Activated naive CD8-positive, alpha-beta T cell treated with anti-CD3 and anti-CD28 coated beads, Interleukin-2, amount 50 U/mL, for 24 hours (primary cell): ENCODE data around the gene SEC63.
"Not testable (repeated sequence)": the region's sequence is repeated elsewhere in the genome, so short reads cannot be mapped to it uniquely, and the experiment has no call there.

ENCODE experiments used
- ATAC-seq: fragments of 150-1000 bp; cut with Tn5 transposase; one replicate; pipeline ENCODE4 v1.10.0; 2021
- DNase-seq: peaks from one replicate; pipeline ENCODE4 v3.0.0; 2021
- H3K27ac Mint-ChIP-seq: one replicate; pipeline ENCODE4 v1.8.0; 2021; ENCODE audit warnings: mild to moderate bottlenecking, mixed read lengths
- H3K27me3 Mint-ChIP-seq: one replicate; pipeline ENCODE4 v1.8.0; 2021; ENCODE audit warnings: mixed read lengths
- H3K36me3 Mint-ChIP-seq: one replicate; pipeline ENCODE4 v1.8.0; 2021; ENCODE audit warnings: low read depth, mixed read lengths
- H3K4me1 Mint-ChIP-seq: one replicate; pipeline ENCODE4 v1.8.0; 2021; ENCODE audit warnings: mixed read lengths
- H3K4me3 Mint-ChIP-seq: one replicate; pipeline ENCODE4 v1.8.0; 2021; ENCODE audit warnings: mild to moderate bottlenecking, moderate library complexity, mixed read lengths
- H3K9me3 Mint-ChIP-seq: one replicate; pipeline ENCODE4 v1.8.0; 2021; ENCODE audit warnings: mixed read lengths

Gene SEC63

GRCh38 chr6:107957308-107957908 lies 600 bp downstream of the SEC63 start:
- H3K27ac Mint-ChIP-seq = peak overlapping the region; percentile 99

GRCh38 chr6:107956586-107957307 lies 1.3 kb downstream of the SEC63 start:
- no peaks in the 10 kb centered on the region for H3K27me3 Mint-ChIP-seq
- peaks cover 22% of the 10 kb centered on the region for H3K36me3 Mint-ChIP-seq
- no peaks in the 10 kb centered on the region for H3K9me3 Mint-ChIP-seq
- peaks cover 45% of the 10 kb centered on the region for H3K4me1 Mint-ChIP-seq
- ATAC-seq (no peak), DNase-seq (no peak)
- peak overlapping the region; percentile 99 for H3K27ac Mint-ChIP-seq
- H3K4me3 Mint-ChIP-seq = peak overlapping the region; percentile 99

More at GRCh38 chr6:107957308-107957908, 600 bp downstream of the SEC63 start:
- H3K4me3 Mint-ChIP-seq = peak overlapping the region; percentile 99
- no peaks in the 10 kb centered on the region for H3K27me3 Mint-ChIP-seq
- peaks cover 20% of the 10 kb centered on the region for H3K36me3 Mint-ChIP-seq
- DNase-seq = peak; percentile 63
- peak; percentile 50 for ATAC-seq
- no peaks in the 10 kb centered on the region for H3K9me3 Mint-ChIP-seq
- H3K4me1 Mint-ChIP-seq = peaks cover 39% of the 10 kb centered on the region

GRCh38 chr6:107956181-107956580 lies 1.8 kb downstream of the SEC63 start:
- DNase-seq = no peak
- ATAC-seq = no peak
- Mint-ChIP-seq H3K4me1 (peaks cover 49% of the 10 kb centered on the region), H3K27me3 (no peaks in the 10 kb centered on the region), H3K4me3 (peak overlapping the region; percentile 99), H3K36me3 (peaks cover 22% of the 10 kb centered on the region), H3K9me3 (no peaks in the 10 kb centered on the region), H3K27ac (peak overlapping the region; percentile 99)

GRCh38 chr6:107953858-107954414 lies 4.1 kb downstream of the SEC63 start:
- H3K9me3 Mint-ChIP-seq, H3K4me3 Mint-ChIP-seq, H3K27ac Mint-ChIP-seq, H3K27me3 Mint-ChIP-seq, ATAC-seq, DNase-seq: not testable (repeated sequence)
- peaks cover 28% of the 10 kb centered on the region for H3K36me3 Mint-ChIP-seq
- H3K4me1 Mint-ChIP-seq = peaks cover 56% of the 10 kb centered on the region

- DNase-seq (no peak), ATAC-seq (no peak)
- peaks cover 32% of the 10 kb centered on the region for H3K4me1 Mint-ChIP-seq
- H3K36me3 Mint-ChIP-seq = peaks cover 10% of the 10 kb centered on the region
- no peaks in the 10 kb centered on the region for H3K27me3 Mint-ChIP-seq
- no peak overlapping the region for H3K27ac Mint-ChIP-seq
- no peak overlapping the region for H3K4me3 Mint-ChIP-seq
- no peaks in the 10 kb centered on the region for H3K9me3 Mint-ChIP-seq
These were observed 14.2 kb downstream of the SEC63 start for GRCh38 chr6:107943626-107944439.

GRCh38 chr6:107942142-107942541 lies 15.9 kb downstream of the SEC63 start:
- no peak for DNase-seq
- Mint-ChIP-seq H3K36me3 (peaks cover 16% of the 10 kb centered on the region), H3K9me3 (no peaks in the 10 kb centered on the region), H3K4me1 (peaks cover 17% of the 10 kb centered on the region), H3K27ac (no peak overlapping the region), H3K4me3 (no peak overlapping the region), H3K27me3 (no peaks in the 10 kb centered on the region)
- no peak for ATAC-seq

GRCh38 chr6:107941627-107942026 lies 16.4 kb downstream of the SEC63 start:
- Mint-ChIP-seq H3K4me1 (peaks cover 17% of the 10 kb centered on the region), H3K27ac (no peak overlapping the region), H3K9me3 (no peaks in the 10 kb centered on the region), H3K27me3 (no peaks in the 10 kb centered on the region), H3K4me3 (no peak overlapping the region), H3K36me3 (peaks cover 18% of the 10 kb centered on the region)
- DNase-seq = no peak
- ATAC-seq = no peak

- no peak overlapping the region for H3K4me3 Mint-ChIP-seq
- ATAC-seq (no peak), DNase-seq (no peak)
- no peaks in the 10 kb centered on the region for H3K9me3 Mint-ChIP-seq
- peaks cover 20% of the 10 kb centered on the region for H3K36me3 Mint-ChIP-seq
- H3K27me3 Mint-ChIP-seq = no peaks in the 10 kb centered on the region
- H3K4me1 Mint-ChIP-seq = peaks cover 18% of the 10 kb centered on the region
- no peak overlapping the region for H3K27ac Mint-ChIP-seq
These were observed 16.8 kb downstream of the SEC63 start for GRCh38 chr6:107941199-107941598.

GRCh38 chr6:107936910-107937292 lies 21.1 kb downstream of the SEC63 start:
- H3K27ac Mint-ChIP-seq, ATAC-seq, H3K4me3 Mint-ChIP-seq, DNase-seq, H3K27me3 Mint-ChIP-seq, H3K9me3 Mint-ChIP-seq: not testable (repeated sequence)
- peaks cover 33% of the 10 kb centered on the region for H3K36me3 Mint-ChIP-seq
- peaks cover 12% of the 10 kb centered on the region for H3K4me1 Mint-ChIP-seq

- H3K27me3 Mint-ChIP-seq = no peaks in the 10 kb centered on the region
- no peak overlapping the region for H3K4me3 Mint-ChIP-seq
- H3K9me3 Mint-ChIP-seq = no peaks in the 10 kb centered on the region
- H3K4me1 Mint-ChIP-seq = peaks cover 14% of the 10 kb centered on the region
- ATAC-seq (no peak), DNase-seq (no peak)
- H3K27ac Mint-ChIP-seq = no peak overlapping the region
- H3K36me3 Mint-ChIP-seq = peaks cover 36% of the 10 kb centered on the region
These were observed 21.7 kb downstream of the SEC63 start for GRCh38 chr6:107936162-107936909.

- H3K4me1 Mint-ChIP-seq = peaks cover 16% of the 10 kb centered on the region
- peaks cover 36% of the 10 kb centered on the region for H3K36me3 Mint-ChIP-seq
- not testable (repeated sequence) for H3K27ac Mint-ChIP-seq, DNase-seq, H3K4me3 Mint-ChIP-seq, H3K27me3 Mint-ChIP-seq, H3K9me3 Mint-ChIP-seq, ATAC-seq
These were observed 23.8 kb downstream of the SEC63 start for GRCh38 chr6:107934229-107934628.

- H3K36me3 Mint-ChIP-seq = peaks cover 36% of the 10 kb centered on the region
- ATAC-seq (no peak), DNase-seq (no peak)
- no peak overlapping the region for H3K4me3 Mint-ChIP-seq
- H3K27me3 Mint-ChIP-seq = no peaks in the 10 kb centered on the region
- no peak overlapping the region for H3K27ac Mint-ChIP-seq
- H3K9me3 Mint-ChIP-seq = no peaks in the 10 kb centered on the region
- H3K4me1 Mint-ChIP-seq = peaks cover 16% of the 10 kb centered on the region
These were observed 25.4 kb downstream of the SEC63 start for GRCh38 chr6:107932580-107932979.

GRCh38 chr6:107931894-107932293 lies 26.1 kb downstream of the SEC63 start:
- Mint-ChIP-seq H3K4me3 (no peak overlapping the region), H3K27ac (no peak overlapping the region), H3K9me3 (no peaks in the 10 kb centered on the region), H3K27me3 (no peaks in the 10 kb centered on the region), H3K36me3 (peaks cover 33% of the 10 kb centered on the region), H3K4me1 (peaks cover 16% of the 10 kb centered on the region)
- no peak for DNase-seq
- no peak for ATAC-seq

GRCh38 chr6:107928984-107929383 lies 29.0 kb downstream of the SEC63 start:
- H3K27ac Mint-ChIP-seq = no peak overlapping the region
- peaks cover 15% of the 10 kb centered on the region for H3K4me1 Mint-ChIP-seq
- H3K9me3 Mint-ChIP-seq = no peaks in the 10 kb centered on the region
- ATAC-seq (no peak), DNase-seq (no peak)
- no peak overlapping the region for H3K4me3 Mint-ChIP-seq
- H3K27me3 Mint-ChIP-seq = no peaks in the 10 kb centered on the region
- peaks cover 39% of the 10 kb centered on the region for H3K36me3 Mint-ChIP-seq
